ENCODE results near the gene RGS9.

The RGS9 gene

GRCh38 chr17:65173976-65174683 is 37.0 kb downstream of the RGS9 start:
- TF ChIP-seq EZH2phosphoT487 (IDR thresholded peaks at IDR 0.05; ENCODE audit: low read length) = no peak
- TF ChIP-seq EZH2 (optimal IDR thresholded peaks at IDR 0.05; ENCODE audit: low read depth, low read length) = no peak
- no peak for TF ChIP-seq CTCF (IDR thresholded peaks at IDR 0.05; ENCODE audit: low read length)
- Histone ChIP-seq H3K36me3 (replicated peaks; ENCODE audit: insufficient read depth, low read length) (no peaks in the 10 kb centered on the region), H3K9me3 (replicated peaks; ENCODE audit: insufficient read depth, low read length) (no peaks in the 10 kb centered on the region), H3K9ac (ENCODE audit: low read length) (no peak overlapping the region), H3K4me1 (ENCODE audit: low read length) (peaks cover 9% of the 10 kb centered on the region; the same call in 1 of the 2 replicates), H3F3A (ENCODE audit: insufficient read depth, low read length) (no peaks in the 10 kb centered on the region), H3K79me2 (ENCODE audit: low read length) (no peaks in the 10 kb centered on the region), H3K27ac (ENCODE audit: low read length) (no peak overlapping the region), H3K27me3 (replicated peaks; ENCODE audit: insufficient read depth, low read length) (no peaks in the 10 kb centered on the region), H3K4me2 (ENCODE audit: low read depth, low read length) (no peak overlapping the region), H4K20me1 (ENCODE audit: insufficient read depth, low read length) (no peaks in the 10 kb centered on the region), H2AFZ (ENCODE audit: low read length) (no peak overlapping the region), H3K9me2 (replicated peaks; ENCODE audit: insufficient read depth, low read length) (no peaks in the 10 kb centered on the region), H3K4me3 (ENCODE audit: low read length) (no peak overlapping the region)
- no peak for DNase-seq

GRCh38 chr17:65174974-65175373 is 37.8 kb downstream of the RGS9 start:
- no peak for DNase-seq
- Histone ChIP-seq H4K20me1 (ENCODE audit: insufficient read depth, low read length) (no peaks in the 10 kb centered on the region), H3K36me3 (replicated peaks; ENCODE audit: insufficient read depth, low read length) (no peaks in the 10 kb centered on the region), H2AFZ (ENCODE audit: low read length) (no peak overlapping the region), H3K9me3 (replicated peaks; ENCODE audit: insufficient read depth, low read length) (no peaks in the 10 kb centered on the region), H3K9me2 (replicated peaks; ENCODE audit: insufficient read depth, low read length) (no peaks in the 10 kb centered on the region), H3K9ac (ENCODE audit: low read length) (no peak overlapping the region), H3K4me3 (ENCODE audit: low read length) (no peak overlapping the region), H3K27me3 (replicated peaks; ENCODE audit: insufficient read depth, low read length) (no peaks in the 10 kb centered on the region), H3K4me1 (ENCODE audit: low read length) (peaks cover 9% of the 10 kb centered on the region; the same call in 1 of the 2 replicates), H3F3A (ENCODE audit: insufficient read depth, low read length) (no peaks in the 10 kb centered on the region), H3K27ac (ENCODE audit: low read length) (no peak overlapping the region), H3K79me2 (ENCODE audit: low read length) (no peaks in the 10 kb centered on the region), H3K4me2 (ENCODE audit: low read depth, low read length) (no peak overlapping the region)
- TF ChIP-seq EZH2phosphoT487 (IDR thresholded peaks at IDR 0.05; ENCODE audit: low read length) = no peak
- no peak for TF ChIP-seq CTCF (IDR thresholded peaks at IDR 0.05; ENCODE audit: low read length)
- no peak for TF ChIP-seq EZH2 (optimal IDR thresholded peaks at IDR 0.05; ENCODE audit: low read depth, low read length)

GRCh38 chr17:65175952-65176351 is 38.8 kb downstream of the RGS9 start:
- no peak overlapping the region for H3K9ac ChIP-seq (ENCODE audit: low read length)
- DNase-seq = no peak
- no peaks in the 10 kb centered on the region for H3K36me3 ChIP-seq (replicated peaks; ENCODE audit: insufficient read depth, low read length)
- no peaks in the 10 kb centered on the region for H3K9me3 ChIP-seq (replicated peaks; ENCODE audit: insufficient read depth, low read length)
- no peak for TF ChIP-seq CTCF (IDR thresholded peaks at IDR 0.05; ENCODE audit: low read length)
- no peak for TF ChIP-seq EZH2phosphoT487 (IDR thresholded peaks at IDR 0.05; ENCODE audit: low read length)
- TF ChIP-seq EZH2 (optimal IDR thresholded peaks at IDR 0.05; ENCODE audit: low read depth, low read length) = no peak
- H3K79me2 ChIP-seq (ENCODE audit: low read length) = no peaks in the 10 kb centered on the region
- H3K4me1 ChIP-seq (ENCODE audit: low read length) = peaks cover 13% of the 10 kb centered on the region
- H3K9me2 ChIP-seq (replicated peaks; ENCODE audit: insufficient read depth, low read length) = no peaks in the 10 kb centered on the region
- no peaks in the 10 kb centered on the region for H4K20me1 ChIP-seq (ENCODE audit: insufficient read depth, low read length)
- H3K4me2 ChIP-seq (ENCODE audit: low read depth, low read length) = no peak overlapping the region
- no peaks in the 10 kb centered on the region for H3K27me3 ChIP-seq (replicated peaks; ENCODE audit: insufficient read depth, low read length)
- no peak overlapping the region for H2AFZ ChIP-seq (ENCODE audit: low read length)
- no peaks in the 10 kb centered on the region for H3F3A ChIP-seq (ENCODE audit: insufficient read depth, low read length)
- H3K27ac ChIP-seq (ENCODE audit: low read length) = no peak overlapping the region
- H3K4me3 ChIP-seq (ENCODE audit: low read length) = no peak overlapping the region

Data from MM.1S (cell line).